Brain microvascular endothelial cell (primary cell): ENCODE measurements around the gene CEL.

Source experiments
- DNase-seq: peaks from one replicate; pipeline ENCODE4 v3.0.0-alpha.2; 2020
- H3K27ac ChIP-seq: fragments of 250-450 bp; sonication (Bioruptor Pico); 2 replicates; pipeline ENCODE4 v1.5.1; 2020; ENCODE audit warnings: mild to moderate bottlenecking, moderate library complexity
- H3K27me3 ChIP-seq: fragments of 250-450 bp; sonication (Bioruptor Pico); replicated peaks from 2 replicates; pipeline ENCODE4 v1.5.1; 2020; ENCODE audit warnings: mild to moderate bottlenecking
- H3K36me3 ChIP-seq: fragments of 250-450 bp; sonication (Bioruptor Pico); replicated peaks from 2 replicates; pipeline ENCODE4 v1.5.1; 2020; ENCODE audit warnings: mild to moderate bottlenecking
- H3K4me3 ChIP-seq: 2 replicates; pipeline ENCODE4 v1.5.1; 2011; ENCODE audit warnings: low read depth, mild to moderate bottlenecking, control low read depth, low read length, moderate library complexity
- CTCF ChIP-seq: IDR thresholded peaks from 2 replicates; pipeline ENCODE4 v1.5.1; 2011; ENCODE audit warnings: low read depth, mild to moderate bottlenecking, moderate library complexity, low read length, control low read depth, inconsistent platforms; ENCODE audit errors: missing control alignments
- in situ Hi-C: cut with HindIII; loops from 2 replicates; pipeline ENCODE4 v1.10.0; 2017; ENCODE audit warnings: low sequenced_read_pairs, low pct_ligation_motif_present

The CEL gene

GRCh38 chr9:133101356-133102189 is 39.8 kb downstream of the CEL start:
- no peak for DNase-seq

GRCh38 chr9:133102190-133103021 is 40.6 kb downstream of the CEL start:
- DNase-seq = no peak

More at GRCh38 chr9:133101356-133102189, 39.8 kb downstream of the CEL start:
- Histone ChIP-seq H3K4me3 (no peak overlapping the region), H3K36me3 (peaks cover 52% of the 10 kb centered on the region), H3K27me3 (no peaks in the 10 kb centered on the region), H3K27ac (no peak overlapping the region)
- TF ChIP-seq CTCF = no peak
- in situ Hi-C loops = no loop called here

GRCh38 chr9:133103183-133103986 is 41.6 kb downstream of the CEL start:
- no peak for DNase-seq
- H3K36me3 ChIP-seq = peaks cover 59% of the 10 kb centered on the region
- no peak overlapping the region for H3K4me3 ChIP-seq
- in situ Hi-C loops = no loop called here
- TF ChIP-seq CTCF = peak; percentile 97
- H3K27ac ChIP-seq = no peak overlapping the region
- H3K27me3 ChIP-seq = no peaks in the 10 kb centered on the region

More at GRCh38 chr9:133102190-133103021, 40.6 kb downstream of the CEL start:
- in situ Hi-C loops = no loop called here
- Histone ChIP-seq H3K4me3 (no peak overlapping the region), H3K27ac (no peak overlapping the region), H3K36me3 (peaks cover 58% of the 10 kb centered on the region), H3K27me3 (no peaks in the 10 kb centered on the region)
- TF ChIP-seq CTCF = no peak

- Histone ChIP-seq H3K27ac (no peak overlapping the region), H3K4me3 (no peak overlapping the region), H3K27me3 (no peaks in the 10 kb centered on the region), H3K36me3 (peaks cover 61% of the 10 kb centered on the region)
- in situ Hi-C loops = no loop called here
- no peak for TF ChIP-seq CTCF
- DNase-seq = no peak
Observed at GRCh38 chr9:133103987-133104505, 42.3 kb downstream of the CEL start.

GRCh38 chr9:133104718-133105460 is 43.1 kb downstream of the CEL start:
- Histone ChIP-seq H3K36me3 (peaks cover 61% of the 10 kb centered on the region), H3K4me3 (no peak overlapping the region)
- no peak for DNase-seq

More at GRCh38 chr9:133104718-133105460, 43.1 kb downstream of the CEL start:
- no peak overlapping the region for H3K27ac ChIP-seq
- no peak for TF ChIP-seq CTCF
- H3K27me3 ChIP-seq = no peaks in the 10 kb centered on the region
- in situ Hi-C loops = no loop called here
